ENCODE measurements around the gene C3orf22.

DNA sequence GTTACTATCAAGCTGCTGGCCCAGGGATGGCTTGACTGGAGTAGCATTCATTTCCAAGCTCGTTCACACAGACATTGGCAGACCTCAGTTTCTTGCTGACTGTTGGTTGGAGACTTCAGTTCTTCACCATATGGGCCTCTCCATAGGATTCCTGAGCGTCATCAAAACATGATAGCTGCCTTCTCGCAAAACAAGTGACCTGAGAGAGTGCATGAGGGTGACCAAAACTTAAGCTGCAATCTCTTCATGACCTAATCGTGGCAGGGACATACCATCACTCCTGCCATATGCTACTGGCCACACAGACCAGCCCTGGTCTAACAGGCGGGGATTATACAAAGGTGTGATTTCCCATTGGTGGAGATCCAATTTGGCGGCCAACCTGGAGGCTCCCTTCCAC, 46.0 kb upstream of the C3orf22 start:
- TF ChIP-seq ZNF600 (tag by site-specific recombination; IDR thresholded peaks at IDR 0.05) (no peak), ZNF214 (tag by site-specific recombination; IDR thresholded peaks at IDR 0.05; ENCODE audit: borderline replicate concordance) (no peak), ZNF76 (tag by site-specific recombination; IDR thresholded peaks at IDR 0.05; ENCODE audit: borderline replicate concordance, low read depth) (no peak), YY1 (tag by site-specific recombination; IDR thresholded peaks at IDR 0.05) (no peak), ZNF785 (tag by site-specific recombination; IDR thresholded peaks at IDR 0.05) (no peak), ZNF707 (tag by site-specific recombination; IDR thresholded peaks at IDR 0.05) (no peak), ZNF777 (tag by site-specific recombination; IDR thresholded peaks at IDR 0.05; ENCODE audit: borderline replicate concordance) (no peak)
- TF ChIP-seq, protein P1, sequence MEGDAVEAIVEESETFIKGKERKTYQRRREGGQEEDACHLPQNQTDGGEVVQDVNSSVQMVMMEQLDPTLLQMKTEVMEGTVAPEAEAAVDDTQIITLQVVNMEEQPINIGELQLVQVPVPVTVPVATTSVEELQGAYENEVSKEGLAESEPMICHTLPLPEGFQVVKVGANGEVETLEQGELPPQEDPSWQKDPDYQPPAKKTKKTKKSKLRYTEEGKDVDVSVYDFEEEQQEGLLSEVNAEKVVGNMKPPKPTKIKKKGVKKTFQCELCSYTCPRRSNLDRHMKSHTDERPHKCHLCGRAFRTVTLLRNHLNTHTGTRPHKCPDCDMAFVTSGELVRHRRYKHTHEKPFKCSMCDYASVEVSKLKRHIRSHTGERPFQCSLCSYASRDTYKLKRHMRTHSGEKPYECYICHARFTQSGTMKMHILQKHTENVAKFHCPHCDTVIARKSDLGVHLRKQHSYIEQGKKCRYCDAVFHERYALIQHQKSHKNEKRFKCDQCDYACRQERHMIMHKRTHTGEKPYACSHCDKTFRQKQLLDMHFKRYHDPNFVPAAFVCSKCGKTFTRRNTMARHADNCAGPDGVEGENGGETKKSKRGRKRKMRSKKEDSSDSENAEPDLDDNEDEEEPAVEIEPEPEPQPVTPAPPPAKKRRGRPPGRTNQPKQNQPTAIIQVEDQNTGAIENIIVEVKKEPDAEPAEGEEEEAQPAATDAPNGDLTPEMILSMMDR (tag by site-specific recombination; IDR thresholded peaks at IDR 0.05), result no peak
- TF ChIP-seq, protein P2, sequence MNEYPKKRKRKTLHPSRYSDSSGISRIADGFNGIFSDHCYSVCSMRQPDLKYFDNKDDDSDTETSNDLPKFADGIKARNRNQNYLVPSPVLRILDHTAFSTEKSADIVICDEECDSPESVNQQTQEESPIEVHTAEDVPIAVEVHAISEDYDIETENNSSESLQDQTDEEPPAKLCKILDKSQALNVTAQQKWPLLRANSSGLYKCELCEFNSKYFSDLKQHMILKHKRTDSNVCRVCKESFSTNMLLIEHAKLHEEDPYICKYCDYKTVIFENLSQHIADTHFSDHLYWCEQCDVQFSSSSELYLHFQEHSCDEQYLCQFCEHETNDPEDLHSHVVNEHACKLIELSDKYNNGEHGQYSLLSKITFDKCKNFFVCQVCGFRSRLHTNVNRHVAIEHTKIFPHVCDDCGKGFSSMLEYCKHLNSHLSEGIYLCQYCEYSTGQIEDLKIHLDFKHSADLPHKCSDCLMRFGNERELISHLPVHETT (tag by site-specific recombination; IDR thresholded peaks at IDR 0.05), result no peak
- TF ChIP-seq, protein P3, sequence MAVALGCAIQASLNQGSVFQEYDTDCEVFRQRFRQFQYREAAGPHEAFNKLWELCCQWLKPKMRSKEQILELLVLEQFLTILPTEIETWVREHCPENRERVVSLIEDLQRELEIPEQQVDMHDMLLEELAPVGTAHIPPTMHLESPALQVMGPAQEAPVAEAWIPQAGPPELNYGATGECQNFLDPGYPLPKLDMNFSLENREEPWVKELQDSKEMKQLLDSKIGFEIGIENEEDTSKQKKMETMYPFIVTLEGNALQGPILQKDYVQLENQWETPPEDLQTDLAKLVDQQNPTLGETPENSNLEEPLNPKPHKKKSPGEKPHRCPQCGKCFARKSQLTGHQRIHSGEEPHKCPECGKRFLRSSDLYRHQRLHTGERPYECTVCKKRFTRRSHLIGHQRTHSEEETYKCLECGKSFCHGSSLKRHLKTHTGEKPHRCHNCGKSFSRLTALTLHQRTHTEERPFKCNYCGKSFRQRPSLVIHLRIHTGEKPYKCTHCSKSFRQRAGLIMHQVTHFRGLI (tag by site-specific recombination; IDR thresholded peaks at IDR 0.05), result no peak
